HG03175 (cell line): ENCODE results near the gene MLYCD.

Experiments used
- ATAC-seq: cut with Tn5 transposase; IDR thresholded peaks from one replicate; pipeline ENCODE4 v1.9.1; 2021; ENCODE audit warnings: mild to moderate bottlenecking, moderate library complexity; ENCODE audit not compliant: unreplicated experiment

Gene MLYCD

GRCh38 chr16:83968891-83969649 is 70.2 kb downstream of the MLYCD start:
- ATAC-seq = no peak

- no peak for ATAC-seq
Observed at GRCh38 chr16:83969771-83970429, 71.0 kb downstream of the MLYCD start.

- ATAC-seq = no peak
Observed at GRCh38 chr16:83970430-83970815, 71.5 kb downstream of the MLYCD start.

- no peak for ATAC-seq
Observed at GRCh38 chr16:83971165-83972130, 72.5 kb downstream of the MLYCD start.

- no peak for ATAC-seq
Observed at GRCh38 chr16:83972256-83973008, 73.5 kb downstream of the MLYCD start.

- no peak for ATAC-seq
Observed at GRCh38 chr16:83973077-83973476, 74.2 kb downstream of the MLYCD start.

GRCh38 chr16:83973581-83974385 is 74.9 kb downstream of the MLYCD start:
- ATAC-seq = no peak

GRCh38 chr16:83974475-83974874 is 75.6 kb downstream of the MLYCD start:
- ATAC-seq = no peak

GRCh38 chr16:83975590-83976260 is 76.8 kb downstream of the MLYCD start:
- ATAC-seq = no peak
